ENCODE data around the gene CYP2S1. TPM values are rescaled to one million over a fixed set of nuclear protein-coding genes. Genes with fewer than 3 reads are reported as not detected.

The CYP2S1 gene
- total RNA-seq, 2 experiments from 2014 or later, result 0.78 to 0.82 TPM

DNA sequence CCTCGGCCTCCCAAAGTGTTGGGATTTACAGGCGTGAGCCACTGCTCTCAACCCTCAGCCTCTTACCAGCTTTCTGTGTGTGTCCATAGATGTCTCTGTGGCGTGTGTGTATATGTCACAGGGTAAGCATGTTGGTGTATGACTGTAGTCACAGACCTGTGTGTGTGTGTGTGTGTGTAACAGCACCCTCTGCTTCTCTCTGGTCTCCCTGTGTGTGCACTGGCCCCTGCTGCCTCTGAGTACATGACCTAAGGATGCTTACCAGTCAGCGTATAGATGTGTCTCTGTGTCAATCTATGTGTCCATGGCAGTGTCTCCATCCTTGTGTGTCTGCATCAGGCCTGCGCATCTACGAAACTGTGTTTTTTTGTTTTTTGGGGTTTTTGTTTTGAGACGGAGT is 31.6 kb downstream of the CYP2S1 start:
- Histone ChIP-seq H3K36me3 (ENCODE audit: insufficient read depth, low read length) (no peaks in the 10 kb centered on the region), H3K27ac (ENCODE audit: low read depth in 1 of 2, low read length in 2 of 2) (no peak overlapping the region), H3K9me3 (ENCODE audit: control insufficient read depth in 1 of 2, insufficient read depth in 1 of 2, low read length in 2 of 2) (peaks cover 0 to 7% of the 10 kb centered on the region in 2 experiments), H3K4me1 (ENCODE audit: insufficient read depth, low read length) (peaks cover 16% of the 10 kb centered on the region), H3K4me3 (ENCODE audit: low read length) (no peak overlapping the region), H3K27me3 (ENCODE audit: control insufficient read depth in 1 of 2, insufficient read depth in 2 of 2, low read length in 2 of 2) (peaks cover 7 to 10% of the 10 kb centered on the region in 2 experiments)
- POLR2A ChIA-PET, result no interaction called here
- Mint-ChIP-seq H3K27me3 (peaks cover 23% of the 10 kb centered on the region), H3K4me1 (ENCODE audit: low read depth) (peaks cover 18% of the 10 kb centered on the region), H3K36me3 (ENCODE audit: low read depth) (no peaks in the 10 kb centered on the region), H3K27ac (peak overlapping the region; percentile 18), H3K4me3 (no peak overlapping the region), H3K9me3 (no peaks in the 10 kb centered on the region)
- ATAC-seq (ENCODE audit: poor library complexity) (no peak), DNase-seq (no peak)
- CTCF ChIA-PET, result no interaction called here
- TF ChIP-seq, protein P1, sequence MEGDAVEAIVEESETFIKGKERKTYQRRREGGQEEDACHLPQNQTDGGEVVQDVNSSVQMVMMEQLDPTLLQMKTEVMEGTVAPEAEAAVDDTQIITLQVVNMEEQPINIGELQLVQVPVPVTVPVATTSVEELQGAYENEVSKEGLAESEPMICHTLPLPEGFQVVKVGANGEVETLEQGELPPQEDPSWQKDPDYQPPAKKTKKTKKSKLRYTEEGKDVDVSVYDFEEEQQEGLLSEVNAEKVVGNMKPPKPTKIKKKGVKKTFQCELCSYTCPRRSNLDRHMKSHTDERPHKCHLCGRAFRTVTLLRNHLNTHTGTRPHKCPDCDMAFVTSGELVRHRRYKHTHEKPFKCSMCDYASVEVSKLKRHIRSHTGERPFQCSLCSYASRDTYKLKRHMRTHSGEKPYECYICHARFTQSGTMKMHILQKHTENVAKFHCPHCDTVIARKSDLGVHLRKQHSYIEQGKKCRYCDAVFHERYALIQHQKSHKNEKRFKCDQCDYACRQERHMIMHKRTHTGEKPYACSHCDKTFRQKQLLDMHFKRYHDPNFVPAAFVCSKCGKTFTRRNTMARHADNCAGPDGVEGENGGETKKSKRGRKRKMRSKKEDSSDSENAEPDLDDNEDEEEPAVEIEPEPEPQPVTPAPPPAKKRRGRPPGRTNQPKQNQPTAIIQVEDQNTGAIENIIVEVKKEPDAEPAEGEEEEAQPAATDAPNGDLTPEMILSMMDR (IDR thresholded peaks at IDR 0.05), result no peak
- intact Hi-C loops (cut with DNase I, micrococcal nuclease), result loop anchor here (1.0 to 5.0 kb wide), 2 partner anchors 38 kb away; partner anchors contain the start of gene HNRNPUL1 (in 1 of the 2)

GRCh38 chr19:41225238-41226052 is 32.4 kb downstream of the CYP2S1 start:
- H3K36me3 Mint-ChIP-seq (ENCODE audit: low read depth), result no peaks in the 10 kb centered on the region
- DNase-seq (peak in 9 of 14 experiments; percentile 8 to 71 (median 28)), ATAC-seq (ENCODE audit: poor library complexity) (peak; percentile 55)
- CTCF ChIA-PET, result interaction anchor here (1.2 to 1.6 kb wide), 2 partner anchors 21 to 37 kb away, joined by 4 to 5 read pairs; no protein-coding TSS in a partner anchor
- no peaks in the 10 kb centered on the region for H3K36me3 ChIP-seq (ENCODE audit: insufficient read depth, low read length)
- peaks cover 18% of the 10 kb centered on the region for H3K4me1 Mint-ChIP-seq (ENCODE audit: low read depth)
- no peak overlapping the region for H3K27ac ChIP-seq (ENCODE audit: low read depth in 1 of 2, low read length in 2 of 2)
- peaks cover 16% of the 10 kb centered on the region for H3K4me1 ChIP-seq (ENCODE audit: insufficient read depth, low read length)
- no peaks in the 10 kb centered on the region for H3K9me3 Mint-ChIP-seq
- peak overlapping the region; percentile 60 for H3K4me3 ChIP-seq (ENCODE audit: low read length)
- peaks cover 17% of the 10 kb centered on the region for H3K27me3 Mint-ChIP-seq
- POLR2A ChIA-PET, result interaction anchor here (1.0 to 2.6 kb wide), 3 partner anchors 21 to 38 kb away, joined by 3 to 28 read pairs (median 8); partner anchors contain the start of gene HNRNPUL1
- intact Hi-C loops (cut with DNase I, micrococcal nuclease), result loop anchor here (1.0 to 5.0 kb wide), 2 partner anchors 37 kb away; partner anchors contain the start of gene HNRNPUL1 (in 1 of the 2)
- TF ChIP-seq, protein P1 (IDR thresholded peaks at IDR 0.05), result no peak
- peaks cover 0 to 6% of the 10 kb centered on the region in 2 experiments for H3K27me3 ChIP-seq (ENCODE audit: control insufficient read depth in 1 of 2, insufficient read depth in 2 of 2, low read length in 2 of 2)
- H3K9me3 ChIP-seq (ENCODE audit: control insufficient read depth in 1 of 2, insufficient read depth in 1 of 2, low read length in 2 of 2), result peaks cover 0 to 3% of the 10 kb centered on the region in 2 experiments
- peak overlapping the region; percentile 95 for H3K4me3 Mint-ChIP-seq
- peak overlapping the region; percentile 85 for H3K27ac Mint-ChIP-seq

DNA sequence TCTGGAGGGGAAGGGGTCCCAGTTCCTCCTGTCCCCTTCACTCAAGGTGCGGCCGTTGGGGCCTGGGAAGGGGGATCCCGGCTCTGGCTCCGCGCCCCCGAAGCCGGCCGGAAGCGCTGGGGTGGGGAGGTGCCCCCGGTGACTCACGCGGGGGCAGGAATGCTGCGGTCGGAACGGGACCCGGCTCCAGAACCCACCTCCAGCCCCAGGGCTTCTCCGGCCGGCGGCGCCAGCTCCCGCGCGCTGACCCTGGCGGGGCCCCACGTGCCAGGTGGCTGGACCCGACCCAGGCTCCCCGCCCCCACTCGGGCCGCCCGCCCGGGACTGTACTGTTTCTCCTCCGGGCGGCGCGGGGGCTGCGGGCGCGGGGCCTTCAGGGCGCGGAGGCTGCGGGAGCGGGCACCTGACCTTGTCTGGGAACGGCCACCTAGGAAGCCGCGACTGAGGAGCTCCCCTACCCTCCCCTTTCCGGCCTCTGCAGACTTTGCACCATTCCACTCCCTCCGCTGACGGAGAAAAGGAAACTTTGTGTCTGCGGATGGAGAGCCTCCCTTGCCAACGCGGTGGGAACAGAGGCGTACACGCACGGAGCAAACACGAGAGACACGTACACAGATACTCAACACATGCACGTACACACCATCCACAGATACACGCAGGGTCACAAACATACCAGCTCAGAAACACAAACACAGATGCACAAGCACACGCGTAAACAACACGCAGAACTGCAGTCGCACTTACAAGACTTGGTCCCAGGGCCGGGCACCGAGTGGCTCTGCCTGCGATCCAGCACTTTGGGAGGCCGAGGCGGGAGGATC is 33.2 kb downstream of the CYP2S1 start:
- POLR2A ChIA-PET, result interaction anchor here (1.0 to 2.6 kb wide), 3 partner anchors 22 to 37 kb away, joined by 3 to 28 read pairs (median 8); partner anchors contain the start of gene HNRNPUL1
- Mint-ChIP-seq H3K4me3 (peak overlapping the region; percentile 86), H3K27ac (peak overlapping the region; percentile 85), H3K36me3 (ENCODE audit: low read depth) (no peaks in the 10 kb centered on the region), H3K4me1 (ENCODE audit: low read depth) (peaks cover 18% of the 10 kb centered on the region), H3K27me3 (peaks cover 8% of the 10 kb centered on the region), H3K9me3 (no peaks in the 10 kb centered on the region)
- CTCF ChIA-PET, result interaction anchor here (1.2 to 1.6 kb wide), 2 partner anchors 22 to 36 kb away, joined by 4 to 5 read pairs; no protein-coding TSS in a partner anchor
- intact Hi-C loops (cut with DNase I, micrococcal nuclease), result loop anchor here in 1 of 2 experiments (5.0 kb wide), 1 partner anchor 36 kb away; the partner anchor contains the start of gene HNRNPUL1
- Histone ChIP-seq H3K4me1 (ENCODE audit: insufficient read depth, low read length) (peaks cover 16% of the 10 kb centered on the region), H3K27ac (ENCODE audit: low read depth in 1 of 2, low read length in 2 of 2) (no peak overlapping the region), H3K36me3 (ENCODE audit: insufficient read depth, low read length) (no peaks in the 10 kb centered on the region), H3K4me3 (ENCODE audit: low read length) (peak overlapping the region; percentile 60), H3K9me3 (ENCODE audit: control insufficient read depth in 1 of 2, insufficient read depth in 1 of 2, low read length in 2 of 2) (no peaks in the 10 kb centered on the region), H3K27me3 (ENCODE audit: control insufficient read depth in 1 of 2, insufficient read depth in 2 of 2, low read length in 2 of 2) (peaks cover 0 to 2% of the 10 kb centered on the region in 2 experiments)
- peak in 13 of 14 experiments; percentile 8 to 71 (median 38) for DNase-seq
- peak; percentile 74 for ATAC-seq (ENCODE audit: poor library complexity)
- TF ChIP-seq, protein P1 (IDR thresholded peaks at IDR 0.05), result peak; percentile 7
